ENCODE results near the gene ELOVL1. TPM values are rescaled to one million over a fixed set of nuclear protein-coding genes. Genes with fewer than 3 reads are reported as not detected.

Gene ELOVL1
- total RNA-seq, 1 experiment from 2014 or later = 91.3 TPM

DNA sequence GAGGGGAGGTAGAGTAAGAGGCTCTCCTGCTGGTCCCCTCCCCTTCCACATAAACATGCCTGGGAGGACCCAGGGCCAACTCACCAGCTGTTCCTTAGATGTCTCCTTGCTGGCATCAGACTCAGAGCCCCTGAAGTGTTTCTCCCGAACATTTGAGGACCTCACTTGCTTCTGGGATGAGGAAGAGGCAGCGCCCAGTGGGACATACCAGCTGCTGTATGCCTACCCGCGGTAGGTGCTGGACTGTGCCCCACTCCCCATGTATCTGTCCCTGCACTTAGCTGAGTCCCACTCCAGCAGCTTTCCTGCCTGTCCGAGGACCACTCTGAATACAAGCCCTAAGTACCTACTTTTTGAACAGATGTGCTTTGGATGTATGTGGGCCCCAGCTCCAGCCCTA is 29.8 kb downstream of the ELOVL1 start:
- Histone ChIP-seq H3K4me2 (ENCODE audit: low read length) (no peak overlapping the region), H3K9me2 (ENCODE audit: insufficient read depth) (no peaks in the 10 kb centered on the region), H3K4me1 (ENCODE audit: control insufficient read depth in 1 of 2, insufficient read depth in 2 of 2, low read length in 2 of 2) (no peaks in the 10 kb centered on the region), H4K20me1 (ENCODE audit: insufficient read depth) (no peaks in the 10 kb centered on the region), H2AFZ (ENCODE audit: low read depth, low read length, poor library complexity, severe bottlenecking) (no peak overlapping the region), H3K9ac (ENCODE audit: low read length) (no peak overlapping the region), H3K36me3 (ENCODE audit: control insufficient read depth in 1 of 2, insufficient read depth in 2 of 2, low read length in 2 of 2) (no peaks in the 10 kb centered on the region), H3K27ac (ENCODE audit: low read depth, low read length) (no peak overlapping the region), H3K79me2 (ENCODE audit: insufficient read depth, low read length) (no peaks in the 10 kb centered on the region), H3K27me3 (ENCODE audit: insufficient read depth, low read length) (no peaks in the 10 kb centered on the region), H3K4me3 (replicated peaks in 1 of 2; ENCODE audit: low read depth in 1 of 2, low read length in 2 of 2) (no peak overlapping the region), H3K9me3 (ENCODE audit: control insufficient read depth in 1 of 2, insufficient read depth in 1 of 2, low read depth in 1 of 2, low read length in 2 of 2) (no peaks in the 10 kb centered on the region)
- no peak for ATAC-seq
- DNase-seq (ENCODE audit: low read depth, low spot score) = no peak
- TF ChIP-seq, protein P1, sequence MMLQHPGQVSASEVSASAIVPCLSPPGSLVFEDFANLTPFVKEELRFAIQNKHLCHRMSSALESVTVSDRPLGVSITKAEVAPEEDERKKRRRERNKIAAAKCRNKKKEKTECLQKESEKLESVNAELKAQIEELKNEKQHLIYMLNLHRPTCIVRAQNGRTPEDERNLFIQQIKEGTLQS (IDR thresholded peaks at IDR 0.05) = no peak
- TF ChIP-seq CEBPB (IDR thresholded peaks at IDR 0.05; ENCODE audit: low read depth) (no peak), EGR1 (IDR thresholded peaks at IDR 0.05; ENCODE audit: low read depth) (no peak), JUND (IDR thresholded peaks at IDR 0.05) (no peak), ZNF274 (IDR thresholded peaks at IDR 0.05; ENCODE audit: low read depth, low read length) (no peak), SRF (IDR thresholded peaks at IDR 0.05; ENCODE audit: low read depth) (no peak), RAD21 (IDR thresholded peaks at IDR 0.05; ENCODE audit: low read depth) (no peak), FOSL1 (IDR thresholded peaks at IDR 0.05; ENCODE audit: low read depth) (no peak)
- TF ChIP-seq, protein P2, sequence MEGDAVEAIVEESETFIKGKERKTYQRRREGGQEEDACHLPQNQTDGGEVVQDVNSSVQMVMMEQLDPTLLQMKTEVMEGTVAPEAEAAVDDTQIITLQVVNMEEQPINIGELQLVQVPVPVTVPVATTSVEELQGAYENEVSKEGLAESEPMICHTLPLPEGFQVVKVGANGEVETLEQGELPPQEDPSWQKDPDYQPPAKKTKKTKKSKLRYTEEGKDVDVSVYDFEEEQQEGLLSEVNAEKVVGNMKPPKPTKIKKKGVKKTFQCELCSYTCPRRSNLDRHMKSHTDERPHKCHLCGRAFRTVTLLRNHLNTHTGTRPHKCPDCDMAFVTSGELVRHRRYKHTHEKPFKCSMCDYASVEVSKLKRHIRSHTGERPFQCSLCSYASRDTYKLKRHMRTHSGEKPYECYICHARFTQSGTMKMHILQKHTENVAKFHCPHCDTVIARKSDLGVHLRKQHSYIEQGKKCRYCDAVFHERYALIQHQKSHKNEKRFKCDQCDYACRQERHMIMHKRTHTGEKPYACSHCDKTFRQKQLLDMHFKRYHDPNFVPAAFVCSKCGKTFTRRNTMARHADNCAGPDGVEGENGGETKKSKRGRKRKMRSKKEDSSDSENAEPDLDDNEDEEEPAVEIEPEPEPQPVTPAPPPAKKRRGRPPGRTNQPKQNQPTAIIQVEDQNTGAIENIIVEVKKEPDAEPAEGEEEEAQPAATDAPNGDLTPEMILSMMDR (IDR thresholded peaks at IDR 0.05 in 2 of 3, conservative IDR thresholded peaks at IDR 0.05 in 1 of 3; ENCODE audit: borderline replicate concordance in 1 of 3, insufficient read depth in 1 of 3, low read depth in 2 of 3, low read length in 2 of 3) = no peak
- TF ChIP-seq, protein P3, sequence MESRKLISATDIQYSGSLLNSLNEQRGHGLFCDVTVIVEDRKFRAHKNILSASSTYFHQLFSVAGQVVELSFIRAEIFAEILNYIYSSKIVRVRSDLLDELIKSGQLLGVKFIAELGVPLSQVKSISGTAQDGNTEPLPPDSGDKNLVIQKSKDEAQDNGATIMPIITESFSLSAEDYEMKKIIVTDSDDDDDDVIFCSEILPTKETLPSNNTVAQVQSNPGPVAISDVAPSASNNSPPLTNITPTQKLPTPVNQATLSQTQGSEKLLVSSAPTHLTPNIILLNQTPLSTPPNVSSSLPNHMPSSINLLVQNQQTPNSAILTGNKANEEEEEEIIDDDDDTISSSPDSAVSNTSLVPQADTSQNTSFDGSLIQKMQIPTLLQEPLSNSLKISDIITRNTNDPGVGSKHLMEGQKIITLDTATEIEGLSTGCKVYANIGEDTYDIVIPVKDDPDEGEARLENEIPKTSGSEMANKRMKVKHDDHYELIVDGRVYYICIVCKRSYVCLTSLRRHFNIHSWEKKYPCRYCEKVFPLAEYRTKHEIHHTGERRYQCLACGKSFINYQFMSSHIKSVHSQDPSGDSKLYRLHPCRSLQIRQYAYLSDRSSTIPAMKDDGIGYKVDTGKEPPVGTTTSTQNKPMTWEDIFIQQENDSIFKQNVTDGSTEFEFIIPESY (IDR thresholded peaks at IDR 0.05; ENCODE audit: extremely low read depth, insufficient replicate concordance, low read length) = no peak
- CTCF ChIA-PET = no interaction called here
- intact Hi-C loops (cut with micrococcal nuclease) = no loop called here
- POLR2A ChIA-PET = no interaction called here
- no TSS peak for BruUV-seq (replicated peaks)
- RAD21 ChIA-PET (ENCODE audit: low non-redundant PET in 1 of 2, low total read pairs in 2 of 2, uncharacterized antibody in 2 of 2, unreplicated experiment in 2 of 2) = no interaction called here
